Astrocyte of the spinal cord (primary cell): ENCODE data around the gene PCBP2.

ENCODE experiments used
- DNase-seq: peaks from one replicate; pipeline ENCODE4 v3.0.0; 2011; ENCODE audit warnings: low read depth, low spot score
- H3K4me3 ChIP-seq: 2 replicates; pipeline ENCODE4 v1.5.1; 2011; ENCODE audit warnings: low read depth, mild to moderate bottlenecking, low read length, moderate library complexity
- in situ Hi-C: cut with HindIII; loops from 2 replicates; pipeline ENCODE4 v1.10.0; 2017; ENCODE audit warnings: low sequenced_read_pairs
- TF ChIP-seq, protein P1 (sequence below): IDR thresholded peaks from 2 replicates; pipeline ENCODE4 v1.5.1; 2012; ENCODE audit warnings: low read depth, mild to moderate bottlenecking, low read length, inconsistent platforms

The PCBP2 gene

DNA sequence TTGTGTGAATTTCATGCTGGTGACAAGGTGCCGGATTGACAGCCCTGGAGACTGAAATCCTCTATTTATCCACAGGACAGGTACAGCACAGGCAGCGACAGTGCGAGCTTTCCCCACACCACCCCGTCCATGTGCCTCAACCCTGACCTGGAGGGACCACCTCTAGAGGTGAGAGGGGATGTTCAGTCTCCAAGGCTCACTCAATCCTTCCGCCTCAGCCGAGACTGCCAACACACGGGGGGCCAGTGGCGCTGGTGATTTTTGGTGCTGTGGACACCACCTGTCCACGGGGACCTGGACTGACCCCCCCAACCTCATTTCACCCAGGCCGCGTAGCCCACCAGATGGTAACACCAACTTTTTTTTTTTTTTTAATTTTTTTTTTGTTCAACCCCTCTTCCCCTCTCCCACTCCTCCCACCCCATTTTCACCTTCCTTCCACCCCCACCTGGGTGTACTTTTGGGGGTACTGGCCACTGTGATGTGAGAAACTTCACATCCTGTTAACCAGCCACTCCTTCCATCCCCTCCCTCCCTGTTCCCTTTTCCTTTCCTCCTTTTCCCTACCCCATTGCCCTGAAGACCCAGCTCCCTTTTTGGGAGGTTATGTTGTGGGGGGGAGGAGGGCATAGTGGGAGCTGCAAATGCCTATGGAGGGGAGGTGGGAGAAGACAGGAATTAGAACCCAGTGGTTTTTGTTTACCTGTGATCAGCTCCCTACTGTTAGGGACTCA lies 12.9 kb downstream of the PCBP2 start:
- TF ChIP-seq, protein P1, sequence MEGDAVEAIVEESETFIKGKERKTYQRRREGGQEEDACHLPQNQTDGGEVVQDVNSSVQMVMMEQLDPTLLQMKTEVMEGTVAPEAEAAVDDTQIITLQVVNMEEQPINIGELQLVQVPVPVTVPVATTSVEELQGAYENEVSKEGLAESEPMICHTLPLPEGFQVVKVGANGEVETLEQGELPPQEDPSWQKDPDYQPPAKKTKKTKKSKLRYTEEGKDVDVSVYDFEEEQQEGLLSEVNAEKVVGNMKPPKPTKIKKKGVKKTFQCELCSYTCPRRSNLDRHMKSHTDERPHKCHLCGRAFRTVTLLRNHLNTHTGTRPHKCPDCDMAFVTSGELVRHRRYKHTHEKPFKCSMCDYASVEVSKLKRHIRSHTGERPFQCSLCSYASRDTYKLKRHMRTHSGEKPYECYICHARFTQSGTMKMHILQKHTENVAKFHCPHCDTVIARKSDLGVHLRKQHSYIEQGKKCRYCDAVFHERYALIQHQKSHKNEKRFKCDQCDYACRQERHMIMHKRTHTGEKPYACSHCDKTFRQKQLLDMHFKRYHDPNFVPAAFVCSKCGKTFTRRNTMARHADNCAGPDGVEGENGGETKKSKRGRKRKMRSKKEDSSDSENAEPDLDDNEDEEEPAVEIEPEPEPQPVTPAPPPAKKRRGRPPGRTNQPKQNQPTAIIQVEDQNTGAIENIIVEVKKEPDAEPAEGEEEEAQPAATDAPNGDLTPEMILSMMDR, result no peak
- H3K4me3 ChIP-seq, result no peak overlapping the region
- DNase-seq, result no peak
- in situ Hi-C loops, result no loop called here

DNA sequence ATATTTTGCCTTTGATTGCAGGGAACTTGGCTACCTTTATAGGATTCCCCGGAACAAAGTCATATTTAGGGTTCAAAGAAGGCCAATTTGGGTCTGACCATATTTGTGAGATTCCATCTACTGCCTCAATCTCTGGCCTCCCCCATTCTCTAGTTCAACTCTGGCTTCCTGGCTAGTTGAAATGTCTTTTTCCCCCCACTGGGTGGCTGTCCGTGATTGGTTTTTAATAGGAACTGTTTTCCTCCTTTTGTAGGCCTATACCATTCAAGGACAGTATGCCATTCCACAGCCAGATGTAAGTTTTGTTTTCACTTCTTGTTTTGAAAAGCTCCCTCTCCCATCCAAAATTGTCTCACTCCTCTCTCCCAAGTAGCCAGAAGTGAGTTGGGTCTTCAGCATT lies 13.8 kb downstream of the PCBP2 start:
- no peak overlapping the region for H3K4me3 ChIP-seq
- DNase-seq, result no peak
- in situ Hi-C loops, result no loop called here
- TF ChIP-seq, protein P1, result no peak

DNA sequence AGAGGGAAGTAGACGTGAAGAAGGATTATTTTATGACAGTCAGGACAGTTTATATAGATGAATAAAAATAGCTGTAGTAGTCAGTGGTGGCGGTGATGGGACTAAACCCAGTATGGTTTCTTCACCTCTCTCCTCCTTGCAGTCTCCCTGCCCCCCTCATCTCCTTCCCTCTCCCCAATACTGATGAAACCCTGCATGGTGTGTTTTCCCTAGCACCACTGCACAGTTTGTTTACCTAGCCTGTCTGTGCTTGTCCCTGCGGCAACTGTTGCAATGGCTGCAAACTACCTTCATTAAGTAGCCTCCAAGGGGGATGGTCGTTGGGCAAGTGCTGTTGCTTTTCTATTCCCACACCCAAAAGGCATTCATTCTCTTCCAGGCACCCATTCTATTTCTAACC lies 14.7 kb downstream of the PCBP2 start:
- in situ Hi-C loops, result no loop called here
- H3K4me3 ChIP-seq, result no peak overlapping the region
- DNase-seq, result no peak
- TF ChIP-seq, protein P1, result no peak

DNA sequence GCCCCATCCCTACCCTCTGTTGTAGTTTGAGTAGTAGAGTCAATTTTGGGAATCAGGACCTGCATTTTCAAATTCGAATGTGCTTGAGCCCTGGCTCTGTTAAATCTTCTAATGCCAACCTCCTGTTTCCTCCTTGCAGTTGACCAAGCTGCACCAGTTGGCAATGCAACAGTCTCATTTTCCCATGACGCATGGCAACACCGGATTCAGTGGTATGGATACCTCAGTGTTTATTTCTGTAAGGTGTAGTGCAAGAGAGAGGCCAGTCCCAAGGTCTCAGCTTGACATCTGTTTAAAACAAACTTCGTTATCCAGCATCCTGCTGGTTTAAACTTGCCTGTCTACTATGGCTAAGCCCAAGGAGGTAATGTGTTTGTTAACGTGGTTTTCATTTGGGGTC lies 15.2 kb downstream of the PCBP2 start:
- no peak for DNase-seq
- no peak overlapping the region for H3K4me3 ChIP-seq
- in situ Hi-C loops, result no loop called here
- TF ChIP-seq, protein P1, result no peak

DNA sequence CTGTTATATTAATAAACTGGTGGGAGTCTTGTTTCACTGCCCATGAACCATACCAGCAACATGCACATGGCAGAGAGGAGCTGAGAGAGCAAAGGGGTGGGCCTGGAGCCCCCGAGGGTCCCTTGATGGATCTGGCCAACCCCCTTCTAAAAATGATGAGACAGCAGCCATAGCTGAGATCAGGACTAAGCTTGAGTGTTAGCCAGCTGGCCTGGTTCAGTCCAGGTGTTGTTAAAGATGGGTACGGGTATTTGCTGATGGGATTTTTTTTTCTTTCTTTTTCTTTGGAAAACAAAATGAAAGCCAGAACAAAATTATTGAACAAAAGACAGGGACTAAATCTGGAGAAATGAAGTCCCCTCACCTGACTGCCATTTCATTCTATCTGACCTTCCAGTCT lies 16.0 kb downstream of the PCBP2 start:
- TF ChIP-seq, protein P1, result no peak
- no peak for DNase-seq
- no peak overlapping the region for H3K4me3 ChIP-seq
- in situ Hi-C loops, result no loop called here

DNA sequence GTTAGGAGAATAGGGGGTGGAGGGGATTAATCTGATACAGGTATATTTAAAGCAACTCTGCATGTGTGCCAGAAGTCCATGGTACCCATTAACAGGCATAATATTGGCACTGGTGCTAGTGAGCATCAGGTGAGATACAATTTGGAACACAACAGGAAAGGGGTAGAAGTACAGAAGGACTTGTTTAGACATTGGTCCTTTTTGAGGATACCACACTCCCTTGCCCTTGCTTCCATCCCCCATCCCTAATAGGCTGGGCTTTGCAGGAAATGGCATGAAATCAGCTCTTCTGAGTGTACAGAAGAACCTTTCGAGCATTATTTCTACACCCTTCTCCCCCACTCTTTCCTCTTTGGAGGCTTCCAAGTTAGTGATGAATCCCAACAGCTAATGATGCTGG lies 16.4 kb downstream of the PCBP2 start:
- DNase-seq, result no peak
- TF ChIP-seq, protein P1, result no peak
- in situ Hi-C loops, result no loop called here
- H3K4me3 ChIP-seq, result no peak overlapping the region
